GM18526 (cell line): Measurements from ENCODE around the gene DLD.

Source experiments
- POLR2A ChIP-seq: IDR thresholded peaks from 3 replicates; pipeline ENCODE4 v1.6.1; 2011; ENCODE audit not compliant: insufficient read length; ENCODE audit errors: extremely low read depth

Gene DLD

DNA sequence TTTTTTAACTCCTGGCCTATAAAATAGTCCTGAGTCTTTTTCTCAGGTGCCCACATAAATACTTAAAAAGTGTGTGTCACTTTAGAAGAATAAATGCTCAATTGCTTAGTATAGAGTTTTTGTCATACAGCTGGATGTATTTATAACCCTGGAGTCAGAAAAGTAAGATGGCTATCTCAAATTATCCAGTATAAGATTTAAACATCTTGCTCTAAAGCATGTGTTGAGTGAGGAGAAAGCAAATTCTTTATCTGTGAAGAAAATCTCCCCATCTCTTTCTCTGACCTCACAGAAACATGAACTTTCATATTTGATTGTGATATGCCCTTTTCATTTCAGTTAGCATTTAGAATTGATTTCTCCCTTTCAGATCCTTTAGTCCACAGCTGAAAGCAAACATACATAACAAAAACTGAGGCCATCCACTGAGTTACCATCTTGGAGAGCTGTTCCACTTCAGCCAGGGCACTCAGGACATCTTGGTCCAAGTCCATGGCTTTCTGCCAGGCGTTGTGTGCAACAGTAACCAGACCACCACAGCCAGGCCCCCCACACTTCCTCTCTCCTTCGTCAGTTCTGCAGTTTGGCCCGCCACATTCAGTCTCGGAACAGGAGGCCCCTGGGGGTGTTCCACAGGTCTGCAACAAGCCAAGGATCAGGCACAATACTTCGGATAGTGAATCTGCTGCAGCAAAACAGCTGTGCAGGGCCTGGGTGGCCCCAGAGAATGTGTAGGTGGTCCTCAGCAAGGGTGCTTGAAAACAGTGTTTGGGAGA is 40.9 kb downstream of the DLD start:
- no peak for TF ChIP-seq POLR2A

DNA sequence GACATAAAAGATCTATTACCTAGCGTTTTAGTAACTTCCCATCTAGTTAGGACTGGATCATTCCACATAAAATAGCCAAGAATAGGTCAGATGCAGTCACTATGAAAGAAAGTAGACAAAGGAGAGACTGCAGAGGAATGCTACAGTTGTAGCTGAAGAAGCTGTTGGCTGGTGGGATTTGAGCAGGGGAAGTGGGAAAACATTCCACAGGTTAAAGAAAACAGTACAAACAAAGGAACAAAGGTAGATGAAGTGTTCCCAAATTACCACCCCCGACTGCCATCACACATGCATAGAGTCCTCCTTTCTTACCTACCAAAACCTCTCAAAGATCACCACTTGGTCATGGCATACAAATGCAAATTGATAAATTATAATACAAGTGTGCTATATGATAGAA is 41.8 kb downstream of the DLD start:
- TF ChIP-seq POLR2A, result no peak

GRCh38 chr7:107933386-107934013 is 42.5 kb downstream of the DLD start:
- no peak for TF ChIP-seq POLR2A

GRCh38 chr7:107934991-107935770 is 44.2 kb downstream of the DLD start:
- no peak for TF ChIP-seq POLR2A

- TF ChIP-seq POLR2A, result no peak
Measured at GRCh38 chr7:107936312-107936711, 45.3 kb downstream of the DLD start.

- TF ChIP-seq POLR2A, result no peak
Measured at GRCh38 chr7:107937531-107937930, 46.5 kb downstream of the DLD start.

GRCh38 chr7:107938456-107939250 is 47.7 kb downstream of the DLD start:
- TF ChIP-seq POLR2A, result no peak

DNA sequence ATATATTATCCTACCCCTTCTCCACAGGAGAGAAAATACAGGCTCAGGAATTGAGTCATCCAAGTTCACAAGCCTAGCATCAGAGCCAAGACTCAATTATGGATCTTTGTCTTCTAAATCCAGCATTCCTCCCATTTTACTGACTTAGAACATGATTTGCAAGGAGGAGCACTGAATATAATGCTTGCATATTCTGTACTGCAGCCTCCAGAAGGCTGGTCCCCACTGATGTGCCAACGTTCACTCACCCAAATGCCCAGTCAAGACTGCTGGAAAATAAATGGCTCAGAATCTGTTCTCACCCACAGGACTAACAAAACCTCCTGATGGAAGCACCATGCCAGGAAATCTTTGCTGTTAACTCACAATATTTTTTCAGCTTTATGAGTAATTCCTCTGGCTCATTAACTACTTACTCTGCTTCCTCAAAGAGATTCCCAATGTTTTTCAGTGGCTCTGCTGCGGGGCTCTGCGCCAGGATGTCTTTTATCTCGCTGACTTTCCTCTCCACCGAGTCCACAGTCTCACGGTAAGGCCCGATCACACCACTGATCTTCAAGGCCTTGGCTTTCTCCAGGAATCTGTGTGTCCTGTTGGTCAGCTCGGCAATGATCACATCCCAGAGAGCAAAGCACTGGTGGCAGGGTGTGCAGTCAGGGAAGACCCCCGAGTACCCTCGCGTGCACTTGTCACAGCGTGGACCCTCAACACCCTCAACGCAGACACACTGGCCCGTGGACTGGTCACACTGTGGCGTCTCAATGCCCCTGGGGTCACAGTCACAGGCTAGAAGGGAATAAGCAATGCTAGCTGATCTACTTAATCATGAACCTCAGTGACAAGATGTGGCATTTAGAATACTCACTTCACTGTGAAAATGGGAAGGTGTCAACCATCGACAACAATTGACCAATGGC is 48.8 kb downstream of the DLD start:
- TF ChIP-seq POLR2A, result no peak

GRCh38 chr7:107940951-107941350 is 50.0 kb downstream of the DLD start:
- TF ChIP-seq POLR2A, result no peak

GRCh38 chr7:107943018-107943417 is 52.0 kb downstream of the DLD start:
- TF ChIP-seq POLR2A, result no peak

- no peak for TF ChIP-seq POLR2A
Measured at GRCh38 chr7:107944411-107945169, 53.6 kb downstream of the DLD start.

DNA sequence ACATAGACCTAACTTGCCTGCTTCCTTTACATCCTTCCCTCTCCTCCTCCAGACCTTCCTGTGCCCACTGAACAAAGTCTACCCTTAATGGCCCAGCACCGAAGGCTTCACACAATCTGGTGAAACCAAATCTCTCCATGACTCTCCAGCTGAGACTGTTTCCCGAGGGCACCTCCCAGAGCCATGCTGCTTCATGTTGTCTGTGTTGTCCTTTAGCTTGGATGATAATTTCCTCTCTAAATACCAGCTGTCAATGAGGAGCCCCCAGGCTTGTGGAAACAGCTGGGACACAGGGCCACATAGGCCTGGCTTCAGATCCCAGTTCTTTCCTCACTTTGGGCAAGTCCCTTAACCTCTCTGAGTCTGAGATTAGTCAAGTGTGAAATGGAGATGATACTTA is 54.3 kb downstream of the DLD start:
- TF ChIP-seq POLR2A, result no peak

GRCh38 chr7:107946451-107946850 is 55.5 kb downstream of the DLD start:
- no peak for TF ChIP-seq POLR2A
